HepG2 (cell line): Measurements from ENCODE around the gene KRT81. TPM values are rescaled to one million over a fixed set of nuclear protein-coding genes. Genes with fewer than 3 reads are reported as not detected.

Experiments
- ATAC-seq: fragments of 200-7000 bp; cut with Tn5 transposase; 3 replicates; pipeline ENCODE4 v1.9.1; 2020; ENCODE audit warnings: mild to moderate bottlenecking, moderate library complexity
- BruUV-seq: library from RNA; stranded (reverse); fragments of 400-500 nt; replicated peaks from 2 replicates; lab custom pipeline; 2021; lab: Mats Ljungman, UMichigan
- CTCF ChIA-PET: fragments of 300-600 bp; formaldehyde crosslinking; extraction: SDS; loops from one replicate; lab custom pipeline; 2021; ENCODE audit warnings: low total read pairs, inconsistent platforms, low intra/inter-chr PET ratio; lab: Yijun Ruan, JAX
- POLR2A ChIA-PET: fragments of 350-600 bp; sonication (Branson Sonifier 250); formaldehyde crosslinking; loops from one replicate; lab custom pipeline; 2020; ENCODE audit warnings: antibody characterized with exemption, inconsistent platforms; lab: Yijun Ruan, JAX
- DNase-seq: peaks from one replicate; pipeline ENCODE4 v3.0.0-alpha.2; 2015; ENCODE audit warnings: low spot score
- FAIRE-seq: peaks from 3 replicates; lab custom pipeline; 2011; peaks lifted over from hg19 to GRCh38; lab: Jason Lieb, UNC
- H2AFZ ChIP-seq: one replicate; pipeline ENCODE4 v1.6.1; 2011; ENCODE audit warnings: low read length, inconsistent platforms
- H3K27ac ChIP-seq: fragments of 300-600 bp; 3 replicates; pipeline ENCODE4 v1.8.0; 2011; ENCODE audit warnings: mixed run types, mild to moderate bottlenecking, mixed read lengths, low read length, inconsistent platforms; ENCODE audit not compliant: insufficient read depth; ENCODE audit errors: extremely low read length
- H3K27me3 ChIP-seq, 2 experiments: fragments of 200-600 bp in 1 of 2; 2 replicates in 1 of 2; 3 replicates in 1 of 2; pipeline versions ENCODE4 v1.6.0 to v1.8.0; 2011; ENCODE audit warnings: low read length in 2 of 2, mild to moderate bottlenecking in 2 of 2, moderate library complexity in 2 of 2, inconsistent platforms in 1 of 2; ENCODE audit not compliant: insufficient read depth in 2 of 2, control insufficient read depth in 1 of 2
- H3K36me3 ChIP-seq, 2 experiments: fragments of 200-600 bp in 1 of 2; replicated peaks in 1 of 2; 2 replicates in 1 of 2; 3 replicates in 1 of 2; pipeline versions ENCODE4 v1.5.1 to v1.8.0; 2011; ENCODE audit warnings: low read length in 2 of 2, inconsistent platforms in 1 of 2; ENCODE audit not compliant: insufficient read depth in 2 of 2, control insufficient read depth in 1 of 2
- H3K4me1 ChIP-seq: 2 replicates; pipeline ENCODE4 v1.5.1; 2012; ENCODE audit warnings: low read length, inconsistent platforms; ENCODE audit not compliant: insufficient read depth
- H3K4me2 ChIP-seq: 2 replicates; pipeline ENCODE4 v1.6.0; 2011; ENCODE audit warnings: low read depth, low read length, inconsistent platforms
- H3K4me3 ChIP-seq, 3 experiments: fragments of 200-600 bp in 1 of 3; sonication (generic), shearing (Covaris generic) in 1 of 3; replicated peaks in 1 of 3; 2 replicates each; pipeline ENCODE4 v1.5.1; 2011 to 2016; ENCODE audit warnings: low read length in 3 of 3, inconsistent platforms in 2 of 3, low read depth in 2 of 3, mild to moderate bottlenecking in 2 of 3, control low read depth in 1 of 3, mixed read lengths in 1 of 3; ENCODE audit not compliant: insufficient read depth in 1 of 3
- H3K79me2 ChIP-seq: one replicate; pipeline ENCODE4 v1.6.1; 2011; ENCODE audit warnings: low read length, inconsistent platforms; ENCODE audit not compliant: insufficient read depth
- H3K9ac ChIP-seq: 2 replicates; pipeline ENCODE4 v1.6.0; 2011; ENCODE audit warnings: mild to moderate bottlenecking, low read depth, low read length, inconsistent platforms; ENCODE audit not compliant: insufficient read depth
- H3K9me3 ChIP-seq: 2 replicates; pipeline ENCODE4 v1.5.1; 2012; ENCODE audit warnings: mild to moderate bottlenecking, low read length
- H4K20me1 ChIP-seq: 2 replicates; pipeline ENCODE4 v1.6.0; 2011; ENCODE audit warnings: inconsistent platforms, mild to moderate bottlenecking, low read length, moderate library complexity; ENCODE audit not compliant: insufficient read depth
- CTCF ChIP-seq: sonication (generic); formaldehyde crosslinking; IDR thresholded peaks from 2 replicates; pipeline ENCODE4 v1.5.0; 2020; ENCODE audit warnings: mild to moderate bottlenecking, missing genetic modification reagents, moderate library complexity
- HNF1A ChIP-seq, 2 experiments: sonication (generic) in 1 of 2; formaldehyde crosslinking in 1 of 2; IDR thresholded peaks; 2 replicates each; pipeline versions ENCODE4 v1.4.0 to v1.6.1; 2016 to 2020; ENCODE audit warnings: borderline replicate concordance in 1 of 2, low read depth in 1 of 2, mild to moderate bottlenecking in 1 of 2, missing genetic modification reagents in 1 of 2
- HNRNPUL1 ChIP-seq: fragments of 200-400 bp; formaldehyde crosslinking; IDR thresholded peaks from 2 replicates; pipeline ENCODE4 v1.6.1; 2017; ENCODE audit warnings: low read depth, mild to moderate bottlenecking, low read length, moderate library complexity
- KDM1A ChIP-seq: IDR thresholded peaks from 2 replicates; pipeline ENCODE4 v1.6.1; 2016; ENCODE audit warnings: missing compliant biosample characterization
- MEIS2 ChIP-seq: sonication (generic); formaldehyde crosslinking; IDR thresholded peaks from 2 replicates; pipeline ENCODE4 v1.9.0; 2021; ENCODE audit warnings: mild to moderate bottlenecking, missing genetic modification reagents
- PAF1 ChIP-seq: IDR thresholded peaks from 2 replicates; pipeline ENCODE4 v1.6.1; 2016; ENCODE audit warnings: missing genetic modification reagents, missing compliant biosample characterization
- SP1 ChIP-seq, 2 experiments: fragments of 450-650 bp in 1 of 2; sonication (generic) in 1 of 2; formaldehyde crosslinking in 1 of 2; IDR thresholded peaks; 2 replicates each; pipeline versions ENCODE4 v1.4.0 to v1.6.1; 2016 to 2020; ENCODE audit warnings: missing genetic modification reagents in 1 of 2
- SRF ChIP-seq: IDR thresholded peaks from 2 replicates; pipeline ENCODE4 v1.6.1; 2011; ENCODE audit warnings: mild to moderate bottlenecking, low read depth, low read length, moderate library complexity
- STAG1 ChIP-seq: sonication (generic); formaldehyde crosslinking; IDR thresholded peaks from 2 replicates; pipeline ENCODE4 v1.4.0; 2020; ENCODE audit warnings: missing genetic modification reagents
- ZC3H4 ChIP-seq: sonication (generic); formaldehyde crosslinking; IDR thresholded peaks from 2 replicates; pipeline ENCODE4 v1.4.0; 2020; ENCODE audit warnings: missing genetic modification reagents, borderline replicate concordance
- ZNF629 ChIP-seq: sonication (generic); formaldehyde crosslinking; conservative IDR thresholded peaks from 2 replicates; pipeline ENCODE4 v1.5.0; 2020; ENCODE audit warnings: missing genetic modification reagents
- ZNF670 ChIP-seq: sonication (generic); formaldehyde crosslinking; IDR thresholded peaks from 2 replicates; pipeline ENCODE4 v1.8.0; 2022; ENCODE audit warnings: mild to moderate bottlenecking, missing genetic modification reagents, borderline replicate concordance
- ZNF782 ChIP-seq: sonication (generic); formaldehyde crosslinking; IDR thresholded peaks from 2 replicates; pipeline ENCODE4 v1.4.0; 2020; ENCODE audit warnings: missing genetic modification reagents, mild to moderate bottlenecking, borderline replicate concordance
- WGBS: methylation state at CpG from one replicate; pipeline ENCODE4 v1.1.6; 2017; ENCODE audit warnings: low lambda C conversion rate; 5-methylcytosine and 5-hydroxymethylcytosine counted together
- in situ Hi-C: cut with HindIII; loops from 2 replicates; pipeline ENCODE4 v1.10.0; 2017; ENCODE audit warnings: low pct_unique_long_range_greater_than_20kb; ENCODE audit not compliant: extremely low pct_ligation_motif_present
- intact Hi-C: fragments of 100-400 bp; cut with micrococcal nuclease; formaldehyde crosslinking; loops from one replicate; pipeline ENCODE4 v1.10.0; 2022; ENCODE audit not compliant: unreplicated experiment
- polyA plus RNA-seq, 8 experiments: library from polyadenylated mRNA; depleted of rRNA in 3 of 8; stranded (reverse) in 7 of 8; unstranded in 1 of 8; fragments of >200 nt; fragmentation: Illumina TruSeq in 4 of 8; extraction: Trizol in 4 of 8; gene quantifications; 2 replicates each; pipeline versions ENCODE4 v1.2.1 to v1.2.3, GENCODE V29; 2011 to 2016; ENCODE audit warnings: low read depth in 4 of 8, missing spikeins in 1 of 8, mixed read lengths in 1 of 8; ENCODE audit not compliant: insufficient read depth in 1 of 8
- total RNA-seq, 5 experiments: library from RNA; depleted of rRNA; stranded (reverse); fragments of >200 nt; fragmentation: Illumina TruSeq; extraction: Trizol; gene quantifications; 2 replicates each; pipeline ENCODE4 v1.2.3, GENCODE V29; 2016; ENCODE audit warnings: low read depth in 1 of 5
- TF ChIP-seq, protein P1 (sequence below): sonication (generic); formaldehyde crosslinking; IDR thresholded peaks from 2 replicates; pipeline ENCODE4 v1.4.0; 2020; ENCODE audit warnings: mild to moderate bottlenecking, missing genetic modification reagents

Gene KRT81
- total and polyA plus RNA-seq, 2 of the 13 experiments (the other 11 are each of a cell fraction or from before 2014, with no cell fraction given), result not detected

DNA sequence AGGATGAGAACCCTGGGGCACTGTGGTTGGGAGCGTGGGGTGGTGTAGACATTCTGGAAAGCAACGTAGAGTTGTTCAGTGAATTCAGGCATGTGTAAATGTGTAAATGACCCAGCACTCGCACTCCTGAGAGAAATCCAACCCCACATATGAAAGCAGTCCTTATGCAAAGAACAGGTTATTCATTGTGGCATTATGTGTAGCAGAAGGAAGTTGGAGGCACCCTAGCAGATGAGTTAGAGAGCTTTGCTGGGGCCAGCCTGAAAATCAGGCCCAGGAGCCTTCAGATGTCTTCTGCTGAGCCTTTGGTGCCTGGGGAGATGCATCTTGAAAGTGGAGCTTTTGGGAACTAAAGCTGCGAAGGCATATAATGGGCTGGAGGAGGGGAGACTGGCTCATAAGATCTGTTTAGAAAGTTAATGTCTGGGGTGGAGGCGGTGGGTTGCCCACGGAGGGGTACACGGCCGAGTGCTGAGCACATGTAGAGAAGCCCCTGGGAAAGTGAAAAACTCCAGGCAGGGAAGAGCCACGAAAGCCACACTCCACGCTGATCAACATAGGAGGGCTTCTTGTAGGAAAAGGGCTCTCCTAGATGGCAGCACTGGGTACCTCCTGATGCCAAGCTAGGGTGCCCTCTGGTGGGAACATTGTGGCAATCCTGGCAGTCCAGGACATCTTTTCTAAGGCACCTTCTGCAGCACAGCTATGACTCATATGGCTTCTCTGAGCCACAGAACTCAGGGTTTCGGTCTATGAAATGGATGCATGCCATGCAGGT, 35.9 kb upstream of the KRT81 start:
- no peak overlapping the region for H3K9ac ChIP-seq
- ATAC-seq, result peak; percentile 97
- TF ChIP-seq, protein P1, sequence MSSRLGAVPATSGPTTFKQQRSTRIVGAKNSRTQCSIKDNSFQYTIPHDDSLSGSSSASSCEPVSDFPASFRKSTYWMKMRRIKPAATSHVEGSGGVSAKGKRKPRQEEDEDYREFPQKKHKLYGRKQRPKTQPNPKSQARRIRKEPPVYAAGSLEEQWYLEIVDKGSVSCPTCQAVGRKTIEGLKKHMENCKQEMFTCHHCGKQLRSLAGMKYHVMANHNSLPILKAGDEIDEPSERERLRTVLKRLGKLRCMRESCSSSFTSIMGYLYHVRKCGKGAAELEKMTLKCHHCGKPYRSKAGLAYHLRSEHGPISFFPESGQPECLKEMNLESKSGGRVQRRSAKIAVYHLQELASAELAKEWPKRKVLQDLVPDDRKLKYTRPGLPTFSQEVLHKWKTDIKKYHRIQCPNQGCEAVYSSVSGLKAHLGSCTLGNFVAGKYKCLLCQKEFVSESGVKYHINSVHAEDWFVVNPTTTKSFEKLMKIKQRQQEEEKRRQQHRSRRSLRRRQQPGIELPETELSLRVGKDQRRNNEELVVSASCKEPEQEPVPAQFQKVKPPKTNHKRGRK (CRISPR knock-in tag), result no peak
- TF ChIP-seq HNRNPUL1 (no peak), STAG1 (CRISPR knock-in tag) (peak; percentile 71), SP1 (IDR thresholded peaks at IDR 0.05) (no peak), SP1 (CRISPR knock-in tag; IDR thresholded peaks at IDR 0.05) (no peak), PAF1 (CRISPR knock-in tag) (no peak), MEIS2 (CRISPR knock-in tag) (0 out of 2 replicates have a peak, but pooled peaks have one; percentile 27), ZNF782 (CRISPR knock-in tag) (no peak), HNF1A (IDR thresholded peaks at IDR 0.05; ENCODE audit: low read depth) (no peak), HNF1A (CRISPR knock-in tag; IDR thresholded peaks at IDR 0.05; ENCODE audit: borderline replicate concordance) (no peak), ZNF629 (CRISPR knock-in tag) (peak; percentile 27; the same call in 1 of the 2 replicates), SRF (no peak), CTCF (CRISPR knock-in tag) (peak; percentile 84), ZC3H4 (CRISPR knock-in tag) (no peak), KDM1A (CRISPR knock-in tag) (0 out of 2 replicates have a peak, but pooled peaks have one; percentile 10), ZNF670 (CRISPR knock-in tag) (no peak)

More for the DNA sequence above, 35.9 kb upstream of the KRT81 start:
- Histone ChIP-seq H3K36me3 (no peaks in the 10 kb centered on the region), H4K20me1 (no peaks in the 10 kb centered on the region), H3K9me3 (no peaks in the 10 kb centered on the region), H3K79me2 (no peaks in the 10 kb centered on the region), H2AFZ (no peak overlapping the region), H3K4me1 (no peaks in the 10 kb centered on the region), H3K27ac (no peak overlapping the region), H3K4me2 (no peak overlapping the region), H3K27me3 (peaks cover 3 to 13% of the 10 kb centered on the region in 2 experiments; a peak in 3 of 5 replicates), H3K4me3 (no peak overlapping the region)
- WGBS, result 9% methylated on average over 10 of the region's 11 CpGs
- ChIA-PET CTCF (interaction anchor here (1.1 to 2.7 kb wide), 7 partner anchors 47 to 188 kb away, joined by 3 to 45 read pairs (median 5); no protein-coding TSS in a partner anchor), POLR2A (no interaction called here)
- intact Hi-C loops, result loop anchor here (1.0 kb wide), 1 partner anchor 171 kb away; no protein-coding TSS in a partner anchor
- DNase-seq, result peak; percentile 78
- no TSS peak for BruUV-seq
- in situ Hi-C loops, result loop anchor here (5.0 kb wide), 1 partner anchor 180 kb away; no protein-coding TSS in a partner anchor
- FAIRE-seq, result peak; percentile 88
